Smooth muscle cell (in vitro differentiated cells): ENCODE results near the gene RBM4B. TPM values are rescaled to one million over a fixed set of nuclear protein-coding genes. Genes with fewer than 3 reads are reported as not detected.
A peak's percentile ranks its signal among the peaks of the same experiment; 100 is the strongest.

Experiments used
- DNase-seq: peaks from one replicate; lab custom pipeline; 2025; ENCODE audit not compliant: unreplicated experiment; lab: John Stamatoyannopoulos, UW
- H2AFZ ChIP-seq: fragments of 200-600 bp; sonication (generic); 2 replicates; pipeline ENCODE4 v1.6.0; 2016; ENCODE audit warnings: antibody characterized with exemption, low read depth, mild to moderate bottlenecking
- H3F3A ChIP-seq: fragments of 200-600 bp; sonication (generic); 2 replicates; pipeline ENCODE4 v1.6.0; 2017; ENCODE audit warnings: antibody characterized with exemption, low read depth
- H3K27ac ChIP-seq: fragments of 200-600 bp; sonication (generic); 2 replicates; pipeline ENCODE4 v1.5.1; 2016; ENCODE audit warnings: low read depth, mild to moderate bottlenecking
- H3K27me3 ChIP-seq: fragments of 200-600 bp; sonication (generic); 2 replicates; pipeline ENCODE4 v1.6.1; 2016; ENCODE audit warnings: low read depth, mild to moderate bottlenecking
- H3K36me3 ChIP-seq: fragments of 200-600 bp; sonication (generic); 2 replicates; pipeline ENCODE4 v1.5.1; 2016; ENCODE audit warnings: low read depth
- H3K4me1 ChIP-seq: fragments of 200-600 bp; sonication (generic); 2 replicates; pipeline ENCODE4 v1.5.1; 2016; ENCODE audit warnings: low read depth
- H3K4me2 ChIP-seq: fragments of 200-600 bp; sonication (generic); 2 replicates; pipeline ENCODE4 v1.6.0; 2016; ENCODE audit warnings: mild to moderate bottlenecking
- H3K4me3 ChIP-seq: fragments of 200-600 bp; sonication (generic); 2 replicates; pipeline ENCODE4 v1.5.1; 2016; ENCODE audit warnings: mild to moderate bottlenecking
- H3K79me2 ChIP-seq: fragments of 200-600 bp; sonication (generic); 2 replicates; pipeline ENCODE4 v1.6.0; 2016; ENCODE audit warnings: low read depth, mild to moderate bottlenecking
- H3K9ac ChIP-seq: fragments of 200-600 bp; sonication (generic); 2 replicates; pipeline ENCODE4 v1.6.0; 2016; ENCODE audit warnings: low read depth
- H3K9me3 ChIP-seq: fragments of 200-600 bp; sonication (generic); replicated peaks from 2 replicates; pipeline ENCODE4 v1.5.1; 2016; ENCODE audit warnings: low read depth
- H4K20me1 ChIP-seq: fragments of 200-600 bp; sonication (generic); 2 replicates; pipeline ENCODE4 v1.6.0; 2016; ENCODE audit warnings: low read depth
- CTCF ChIP-seq: fragments of 200-600 bp; sonication (generic); IDR thresholded peaks from 2 replicates; pipeline ENCODE4 v1.5.1; 2017; ENCODE audit warnings: borderline replicate concordance, mild to moderate bottlenecking, antibody characterized with exemption; ENCODE audit not compliant: insufficient read depth, poor library complexity, severe bottlenecking
- WGBS: methylation state at CpG from one replicate; pipeline ENCODE4 v1.1.7; 2016; ENCODE audit warnings: low lambda C conversion rate; 5-methylcytosine and 5-hydroxymethylcytosine counted together
- polyA plus RNA-seq: library from polyadenylated mRNA; unstranded; fragments of >200 nt; fragmentation: Nextera tagmentation; extraction: Ambion mirVana; gene quantifications from 2 replicates; pipeline ENCODE4 v1.2.1, GENCODE V29; 2016
- total RNA-seq: library from RNA; depleted of rRNA; stranded (reverse); fragments of >200 nt; gene quantifications from 2 replicates; pipeline ENCODE4 v1.2.3, GENCODE V29; 2014

RBM4B gene
- total and polyA plus RNA-seq, 2 experiments from 2014 or later: 17.0 to 17.8 TPM

GRCh38 chr11:66632952-66633351, 44.7 kb downstream of the RBM4B start:
- 96% methylated on average over 2 of the region's 2 CpGs for WGBS
- Histone ChIP-seq H3K79me2 (peaks cover 95% of the 10 kb centered on the region), H4K20me1 (peaks cover 100% of the 10 kb centered on the region), H2AFZ (no peak overlapping the region), H3K9me3 (no peaks in the 10 kb centered on the region), H3K4me2 (no peak overlapping the region), H3K9ac (no peak overlapping the region), H3K36me3 (no peaks in the 10 kb centered on the region), H3F3A (peaks cover 50% of the 10 kb centered on the region), H3K27ac (no peak overlapping the region), H3K27me3 (no peaks in the 10 kb centered on the region), H3K4me3 (no peak overlapping the region), H3K4me1 (peaks cover 6% of the 10 kb centered on the region)
- TF ChIP-seq CTCF: no peak
- no peak for DNase-seq

- peaks cover 100% of the 10 kb centered on the region for H4K20me1 ChIP-seq
- DNase-seq: no peak
- H3K27ac ChIP-seq: no peak overlapping the region
- no peak overlapping the region for H3K4me2 ChIP-seq
- H3K79me2 ChIP-seq: peaks cover 100% of the 10 kb centered on the region
- WGBS: 90% methylated on average over 6 of the region's 6 CpGs
- H2AFZ ChIP-seq: no peak overlapping the region
- peaks cover 40% of the 10 kb centered on the region for H3F3A ChIP-seq
- no peak for TF ChIP-seq CTCF
- H3K9me3 ChIP-seq: no peaks in the 10 kb centered on the region
- no peak overlapping the region for H3K4me3 ChIP-seq
- no peaks in the 10 kb centered on the region for H3K4me1 ChIP-seq
- no peak overlapping the region for H3K9ac ChIP-seq
- no peaks in the 10 kb centered on the region for H3K27me3 ChIP-seq
- no peaks in the 10 kb centered on the region for H3K36me3 ChIP-seq
Observed at GRCh38 chr11:66631883-66632282, 45.8 kb downstream of the RBM4B start.

- H2AFZ ChIP-seq: no peak overlapping the region
- H3K4me2 ChIP-seq: no peak overlapping the region
- H3K36me3 ChIP-seq: peaks cover 4% of the 10 kb centered on the region
- H3K4me3 ChIP-seq: no peak overlapping the region
- no peaks in the 10 kb centered on the region for H3K9me3 ChIP-seq
- peaks cover 100% of the 10 kb centered on the region for H3K79me2 ChIP-seq
- DNase-seq: no peak
- no peak overlapping the region for H3K9ac ChIP-seq
- H3F3A ChIP-seq: peaks cover 19% of the 10 kb centered on the region
- TF ChIP-seq CTCF: no peak
- H3K4me1 ChIP-seq: no peaks in the 10 kb centered on the region
- H4K20me1 ChIP-seq: peaks cover 100% of the 10 kb centered on the region
- H3K27ac ChIP-seq: peak overlapping the region; percentile 11
- WGBS: 100% methylated on average over 2 of the region's 2 CpGs
- H3K27me3 ChIP-seq: no peaks in the 10 kb centered on the region
Observed at GRCh38 chr11:66629356-66629755, 48.3 kb downstream of the RBM4B start.

GRCh38 chr11:66628061-66628603, 49.6 kb downstream of the RBM4B start:
- Histone ChIP-seq H3K4me3 (no peak overlapping the region), H3K9me3 (no peaks in the 10 kb centered on the region), H3K27ac (no peak overlapping the region), H3K4me1 (no peaks in the 10 kb centered on the region), H3K9ac (no peak overlapping the region), H2AFZ (no peak overlapping the region), H3K36me3 (peaks cover 4% of the 10 kb centered on the region), H3K27me3 (no peaks in the 10 kb centered on the region), H4K20me1 (peaks cover 100% of the 10 kb centered on the region), H3K79me2 (peaks cover 100% of the 10 kb centered on the region), H3F3A (peaks cover 13% of the 10 kb centered on the region), H3K4me2 (no peak overlapping the region)
- TF ChIP-seq CTCF: no peak
- WGBS: 98% methylated on average over 7 of the region's 7 CpGs
- no peak for DNase-seq
